ENCODE measurements around the gene PPP1R13L.

DNA sequence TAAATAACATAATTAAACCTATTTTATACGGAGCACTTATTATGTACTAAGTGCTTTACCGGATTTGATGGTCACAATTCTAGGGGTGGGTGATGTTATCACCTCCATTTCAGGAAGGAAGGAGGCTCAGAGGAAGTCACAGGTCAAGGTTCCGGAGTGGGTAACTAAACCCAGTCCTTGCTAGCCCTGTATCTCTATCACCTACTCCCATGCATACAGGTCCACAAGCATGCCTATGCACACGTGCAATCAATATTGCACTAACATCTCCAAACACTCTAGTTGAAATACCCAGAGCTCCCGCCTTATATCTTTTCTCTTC lies 45.1 kb upstream of the PPP1R13L start:
- TF ChIP-seq, protein P1, sequence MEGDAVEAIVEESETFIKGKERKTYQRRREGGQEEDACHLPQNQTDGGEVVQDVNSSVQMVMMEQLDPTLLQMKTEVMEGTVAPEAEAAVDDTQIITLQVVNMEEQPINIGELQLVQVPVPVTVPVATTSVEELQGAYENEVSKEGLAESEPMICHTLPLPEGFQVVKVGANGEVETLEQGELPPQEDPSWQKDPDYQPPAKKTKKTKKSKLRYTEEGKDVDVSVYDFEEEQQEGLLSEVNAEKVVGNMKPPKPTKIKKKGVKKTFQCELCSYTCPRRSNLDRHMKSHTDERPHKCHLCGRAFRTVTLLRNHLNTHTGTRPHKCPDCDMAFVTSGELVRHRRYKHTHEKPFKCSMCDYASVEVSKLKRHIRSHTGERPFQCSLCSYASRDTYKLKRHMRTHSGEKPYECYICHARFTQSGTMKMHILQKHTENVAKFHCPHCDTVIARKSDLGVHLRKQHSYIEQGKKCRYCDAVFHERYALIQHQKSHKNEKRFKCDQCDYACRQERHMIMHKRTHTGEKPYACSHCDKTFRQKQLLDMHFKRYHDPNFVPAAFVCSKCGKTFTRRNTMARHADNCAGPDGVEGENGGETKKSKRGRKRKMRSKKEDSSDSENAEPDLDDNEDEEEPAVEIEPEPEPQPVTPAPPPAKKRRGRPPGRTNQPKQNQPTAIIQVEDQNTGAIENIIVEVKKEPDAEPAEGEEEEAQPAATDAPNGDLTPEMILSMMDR (IDR thresholded peaks at IDR 0.05), result no peak
- no peak for TF ChIP-seq POLR2A (IDR thresholded peaks at IDR 0.05)

Data from heart left ventricle (tissue), 13 donors.